ENCODE data around the gene BBS9.
"Not testable (repeated sequence)": the region's sequence is repeated elsewhere in the genome, so short reads cannot be mapped to it uniquely, and the experiment has no call there.

BBS9 gene

GRCh38 chr7:33449847-33450246, 320.5 kb downstream of the BBS9 start:
- no peak for DNase-seq

- DNase-seq = no peak
These were observed 323.6 kb downstream of the BBS9 start for GRCh38 chr7:33452805-33453502.

- DNase-seq = no peak
These were observed 327.7 kb downstream of the BBS9 start for GRCh38 chr7:33457039-33457438.

GRCh38 chr7:33458581-33458980, 329.2 kb downstream of the BBS9 start:
- no peak for DNase-seq

GRCh38 chr7:33459340-33459751, 330.0 kb downstream of the BBS9 start:
- DNase-seq = no peak

- DNase-seq = no peak
These were observed 333.8 kb downstream of the BBS9 start for GRCh38 chr7:33463131-33463530.

- DNase-seq = no peak
These were observed 336.8 kb downstream of the BBS9 start for GRCh38 chr7:33466203-33466602.

- DNase-seq = no peak
These were observed 342.4 kb downstream of the BBS9 start for GRCh38 chr7:33471636-33472242.

GRCh38 chr7:33472348-33473025, 343.1 kb downstream of the BBS9 start:
- no peak for DNase-seq

GRCh38 chr7:33477719-33478480, 348.5 kb downstream of the BBS9 start:
- no peak for DNase-seq

- DNase-seq = not testable (repeated sequence)
These were observed 355.1 kb downstream of the BBS9 start for GRCh38 chr7:33484476-33484875.

GRCh38 chr7:33485747-33486493, 356.6 kb downstream of the BBS9 start:
- no peak for DNase-seq

GRCh38 chr7:33486633-33487032, 357.3 kb downstream of the BBS9 start:
- DNase-seq = no peak

- no peak for DNase-seq
These were observed 358.8 kb downstream of the BBS9 start for GRCh38 chr7:33487998-33488682.

- DNase-seq = no peak
These were observed 365.1 kb downstream of the BBS9 start for GRCh38 chr7:33494474-33494873.

- no peak for DNase-seq
These were observed 365.8 kb downstream of the BBS9 start for GRCh38 chr7:33495207-33495606.

GRCh38 chr7:33497051-33497450, 367.7 kb downstream of the BBS9 start:
- DNase-seq = no peak

- DNase-seq = no peak
These were observed 371.6 kb downstream of the BBS9 start for GRCh38 chr7:33500703-33501701.

- DNase-seq = no peak
These were observed 373.6 kb downstream of the BBS9 start for GRCh38 chr7:33503014-33503413.

GRCh38 chr7:33503736-33504135, 374.4 kb downstream of the BBS9 start:
- DNase-seq = no peak

GRCh38 chr7:33504266-33504665, 374.9 kb downstream of the BBS9 start:
- no peak for DNase-seq
